ENCODE measurements around the gene MTX1.

- TF ChIP-seq CTCF (IDR thresholded peaks at IDR 0.05) (no peak), POLR2A (IDR thresholded peaks at IDR 0.05) (no peak)
These were observed 6.3 kb upstream of the MTX1 start for GRCh38 chr1:155202198-155202597.

Measured in ovary (tissue), 3 donors.